ENCODE results near the gene KIF6.
"Not testable (repeated sequence)": the region's sequence is repeated elsewhere in the genome, so short reads cannot be mapped to it uniquely, and the experiment has no call there.

Gene KIF6

GRCh38 chr6:39714802-39715201 is 10.4 kb downstream of the KIF6 start:
- no peak for DNase-seq (ENCODE audit: extremely low read depth in 1 of 2, low read depth in 1 of 2)

- DNase-seq (ENCODE audit: extremely low read depth in 1 of 2, low read depth in 1 of 2): no peak
Observed at GRCh38 chr6:39707962-39708683, 17.1 kb downstream of the KIF6 start.

GRCh38 chr6:39706819-39707335 is 18.3 kb downstream of the KIF6 start:
- no peak for DNase-seq (ENCODE audit: extremely low read depth in 1 of 2, low read depth in 1 of 2)

GRCh38 chr6:39702265-39702664 is 22.9 kb downstream of the KIF6 start:
- no peak for DNase-seq (ENCODE audit: extremely low read depth in 1 of 2, low read depth in 1 of 2)

GRCh38 chr6:39700362-39700761 is 24.8 kb downstream of the KIF6 start:
- DNase-seq (ENCODE audit: extremely low read depth in 1 of 2, low read depth in 1 of 2): no peak

- no peak for DNase-seq (ENCODE audit: extremely low read depth in 1 of 2, low read depth in 1 of 2)
Observed at GRCh38 chr6:39698789-39699188, 26.4 kb downstream of the KIF6 start.

GRCh38 chr6:39696986-39697788 is 28.0 kb downstream of the KIF6 start:
- no peak for DNase-seq (ENCODE audit: extremely low read depth in 1 of 2, low read depth in 1 of 2)

- DNase-seq (ENCODE audit: extremely low read depth in 1 of 2, low read depth in 1 of 2): no peak
Observed at GRCh38 chr6:39695447-39695846, 29.8 kb downstream of the KIF6 start.

GRCh38 chr6:39693206-39693605 is 32.0 kb downstream of the KIF6 start:
- DNase-seq (ENCODE audit: extremely low read depth in 1 of 2, low read depth in 1 of 2): no peak

- no peak for DNase-seq (ENCODE audit: extremely low read depth in 1 of 2, low read depth in 1 of 2)
Observed at GRCh38 chr6:39688494-39688893, 36.7 kb downstream of the KIF6 start.

- DNase-seq (ENCODE audit: extremely low read depth in 1 of 2, low read depth in 1 of 2): no peak
Observed at GRCh38 chr6:39686976-39687375, 38.2 kb downstream of the KIF6 start.

- DNase-seq (ENCODE audit: extremely low read depth in 1 of 2, low read depth in 1 of 2): no peak
Observed at GRCh38 chr6:39685938-39686337, 39.3 kb downstream of the KIF6 start.

- DNase-seq (ENCODE audit: extremely low read depth in 1 of 2, low read depth in 1 of 2): no peak
Observed at GRCh38 chr6:39685489-39685826, 39.8 kb downstream of the KIF6 start.

GRCh38 chr6:39684790-39685488 is 40.3 kb downstream of the KIF6 start:
- DNase-seq (ENCODE audit: extremely low read depth in 1 of 2, low read depth in 1 of 2): no peak

GRCh38 chr6:39681674-39682121 is 43.5 kb downstream of the KIF6 start:
- no peak for DNase-seq (ENCODE audit: extremely low read depth in 1 of 2, low read depth in 1 of 2)

GRCh38 chr6:39678914-39679313 is 46.3 kb downstream of the KIF6 start:
- DNase-seq (ENCODE audit: extremely low read depth in 1 of 2, low read depth in 1 of 2): no peak

GRCh38 chr6:39677318-39677717 is 47.9 kb downstream of the KIF6 start:
- not testable (repeated sequence) for DNase-seq (ENCODE audit: extremely low read depth in 1 of 2, low read depth in 1 of 2)

- no peak for DNase-seq (ENCODE audit: extremely low read depth in 1 of 2, low read depth in 1 of 2)
Observed at GRCh38 chr6:39670519-39670918, 54.7 kb downstream of the KIF6 start.

GRCh38 chr6:39669973-39670342 is 55.2 kb downstream of the KIF6 start:
- no peak for DNase-seq (ENCODE audit: extremely low read depth in 1 of 2, low read depth in 1 of 2)

- no peak for DNase-seq (ENCODE audit: extremely low read depth in 1 of 2, low read depth in 1 of 2)
Observed at GRCh38 chr6:39669207-39669972, 55.8 kb downstream of the KIF6 start.
